ENCODE results near the gene SH3PXD2A. TPM values are rescaled to one million over a fixed set of nuclear protein-coding genes. Genes with fewer than 3 reads are reported as not detected.

The SH3PXD2A gene
- polyA plus RNA-seq, 1 experiment: 50.2 TPM

DNA sequence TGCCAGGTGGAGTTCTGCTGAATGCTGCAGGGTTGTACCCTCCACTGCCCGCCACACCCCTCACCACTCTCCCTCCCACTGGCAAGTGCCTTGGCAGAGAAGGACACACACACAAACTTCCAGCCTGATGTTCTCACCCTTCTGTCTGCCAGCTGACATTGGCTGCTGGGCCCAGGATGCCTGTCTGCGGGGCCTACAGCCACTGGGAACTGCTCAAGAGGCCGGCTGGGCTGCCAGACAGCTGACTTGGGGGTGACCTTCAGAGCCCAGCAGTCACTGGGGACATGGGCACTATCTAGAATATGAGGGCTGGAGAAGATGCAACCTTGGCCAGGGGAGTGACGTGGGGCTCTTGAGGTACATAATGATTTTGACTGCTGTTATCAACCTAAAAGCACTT lies 157.1 kb downstream of the SH3PXD2A start:
- ChIA-PET POLR2A (no interaction called here), CTCF (interaction anchor here (0.6 to 2.0 kb wide), 5 partner anchors 10 to 171 kb away, joined by 3 to 10 read pairs (median 7); no protein-coding TSS in a partner anchor)
- no peak for DNase-seq (ENCODE audit: low read depth)
- no peaks in the 10 kb centered on the region for H3K36me3 ChIP-seq (ENCODE audit: control insufficient read depth, insufficient read depth, low read length)
- H3K4me3 ChIP-seq (ENCODE audit: low read depth, low read length): no peak overlapping the region
- TF ChIP-seq CTCF (IDR thresholded peaks at IDR 0.05; ENCODE audit: insufficient read depth, low read depth, low read length): no peak
- H3K27me3 ChIP-seq (ENCODE audit: control insufficient read depth, insufficient read depth, low read length): no peaks in the 10 kb centered on the region

DNA sequence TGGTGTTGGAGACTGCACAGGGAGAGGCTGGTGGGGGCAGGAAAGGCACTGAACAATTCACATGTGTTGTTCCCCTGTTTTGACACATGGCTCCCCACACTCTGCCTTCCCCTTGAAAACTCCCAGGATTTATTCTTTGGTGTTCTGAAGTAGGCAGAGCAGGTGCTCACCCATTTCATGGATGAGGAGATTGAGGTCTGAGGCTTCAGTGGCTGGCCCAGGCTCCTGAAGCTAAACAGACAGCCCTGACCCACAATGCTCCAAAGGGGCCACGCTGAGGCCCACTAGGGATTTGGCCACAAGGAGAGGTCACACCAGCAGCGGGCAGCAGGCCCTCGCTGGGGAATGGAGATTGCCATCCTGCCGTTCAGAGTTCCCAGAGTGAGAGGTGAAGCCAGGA lies 157.6 kb downstream of the SH3PXD2A start:
- no peak for DNase-seq (ENCODE audit: low read depth)
- Histone ChIP-seq H3K36me3 (ENCODE audit: control insufficient read depth, insufficient read depth, low read length) (no peaks in the 10 kb centered on the region), H3K4me3 (ENCODE audit: low read depth, low read length) (no peak overlapping the region), H3K27me3 (ENCODE audit: control insufficient read depth, insufficient read depth, low read length) (no peaks in the 10 kb centered on the region)
- no peak for TF ChIP-seq CTCF (IDR thresholded peaks at IDR 0.05; ENCODE audit: insufficient read depth, low read depth, low read length)
- ChIA-PET CTCF (interaction anchor here (0.6 to 2.5 kb wide), 3 partner anchors 12 to 93 kb away, joined by 3 to 10 read pairs (median 7); no protein-coding TSS in a partner anchor), POLR2A (no interaction called here)

DNA sequence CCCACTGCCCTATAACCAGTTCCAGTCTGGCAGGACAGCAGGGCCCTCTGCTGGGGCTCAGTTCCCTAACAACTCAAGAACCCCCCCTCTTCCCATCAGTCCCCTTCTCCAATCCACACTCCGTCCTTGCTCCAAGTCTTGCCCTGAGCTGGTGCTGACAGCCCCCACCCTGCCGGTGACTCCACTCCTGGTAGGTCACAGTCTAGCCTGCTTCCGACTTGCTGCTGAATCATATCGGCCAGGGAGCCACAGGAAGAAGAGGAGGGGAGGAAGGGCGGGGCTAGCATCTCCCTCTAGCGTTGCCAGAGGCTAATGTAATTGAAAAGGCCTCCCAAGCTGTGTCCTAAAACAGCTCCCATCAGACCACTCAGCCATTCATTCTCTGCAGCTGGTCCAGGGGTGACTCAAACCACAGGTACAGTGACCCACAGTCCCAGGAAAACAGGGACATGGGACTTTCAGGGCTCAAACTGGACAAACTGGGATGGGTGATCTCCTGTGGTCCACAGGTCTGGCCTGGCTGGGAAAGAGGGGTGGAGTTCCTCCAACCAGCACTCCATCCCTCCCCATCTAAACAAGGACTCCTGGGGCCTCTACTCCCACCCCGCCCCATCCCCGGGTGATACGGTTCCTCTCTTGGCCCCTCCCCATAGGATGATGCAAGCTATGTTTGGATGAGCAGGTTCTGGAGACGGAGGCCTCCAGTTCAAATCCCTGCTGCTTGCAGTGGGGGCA lies 158.8 kb downstream of the SH3PXD2A start:
- CTCF ChIA-PET: interaction anchor here (0.9 to 3.2 kb wide), 12 partner anchors 9 to 191 kb away, joined by 3 to 21 read pairs (median 4); partner anchors contain the start of gene SH3PXD2A
- H3K4me3 ChIP-seq (ENCODE audit: low read depth, low read length): no peak overlapping the region
- POLR2A ChIA-PET: interaction anchor here (0.6 to 0.9 kb wide), 2 partner anchors 18 to 62 kb away, joined by 3 to 5 read pairs; no protein-coding TSS in a partner anchor
- H3K27me3 ChIP-seq (ENCODE audit: control insufficient read depth, insufficient read depth, low read length): no peaks in the 10 kb centered on the region
- no peaks in the 10 kb centered on the region for H3K36me3 ChIP-seq (ENCODE audit: control insufficient read depth, insufficient read depth, low read length)
- DNase-seq (ENCODE audit: low read depth): peak; percentile 77
- peak; percentile 71 for TF ChIP-seq CTCF (IDR thresholded peaks at IDR 0.05; ENCODE audit: insufficient read depth, low read depth, low read length)

GRCh38 chr10:103696094-103696410 lies 159.3 kb downstream of the SH3PXD2A start:
- POLR2A ChIA-PET: interaction anchor here (0.9 kb wide), 1 partner anchor 18 kb away, joined by 3 read pairs; no protein-coding TSS in a partner anchor
- TF ChIP-seq CTCF (IDR thresholded peaks at IDR 0.05; ENCODE audit: insufficient read depth, low read depth, low read length): no peak

DNA sequence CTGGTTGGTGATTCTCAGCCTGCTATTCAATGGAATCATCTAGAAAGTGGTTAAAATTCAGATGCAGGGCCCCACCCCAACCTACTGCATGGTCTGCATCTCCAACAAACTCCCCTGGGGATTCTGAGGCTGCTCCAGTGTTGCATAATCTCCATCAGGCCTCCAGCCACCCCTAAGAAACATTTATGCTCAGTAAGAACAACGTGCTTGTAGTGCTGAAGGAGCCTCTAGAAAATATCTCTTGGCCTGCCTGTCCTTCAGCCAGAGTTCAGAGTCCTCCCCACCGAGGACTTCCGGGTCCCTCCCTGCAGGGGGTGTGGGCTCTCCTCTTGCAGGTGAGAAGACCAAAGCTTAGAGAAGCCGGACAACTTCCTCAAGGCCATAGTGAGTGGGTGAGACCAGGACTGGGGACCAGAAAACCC lies 159.8 kb downstream of the SH3PXD2A start:
- no peak for DNase-seq (ENCODE audit: low read depth)
- TF ChIP-seq CTCF (IDR thresholded peaks at IDR 0.05; ENCODE audit: insufficient read depth, low read depth, low read length): no peak
- H3K36me3 ChIP-seq (ENCODE audit: control insufficient read depth, insufficient read depth, low read length): no peaks in the 10 kb centered on the region
- H3K27me3 ChIP-seq (ENCODE audit: control insufficient read depth, insufficient read depth, low read length): no peaks in the 10 kb centered on the region
- no peak overlapping the region for H3K4me3 ChIP-seq (ENCODE audit: low read depth, low read length)
- CTCF ChIA-PET: interaction anchor here (0.9 to 3.2 kb wide), 7 partner anchors 9 to 190 kb away, joined by 3 to 21 read pairs (median 4); no protein-coding TSS in a partner anchor
- POLR2A ChIA-PET: no interaction called here

More at GRCh38 chr10:103696094-103696410, 159.3 kb downstream of the SH3PXD2A start:
- Histone ChIP-seq H3K27me3 (ENCODE audit: control insufficient read depth, insufficient read depth, low read length) (no peaks in the 10 kb centered on the region), H3K36me3 (ENCODE audit: control insufficient read depth, insufficient read depth, low read length) (no peaks in the 10 kb centered on the region), H3K4me3 (ENCODE audit: low read depth, low read length) (no peak overlapping the region)
- no peak for DNase-seq (ENCODE audit: low read depth)
- CTCF ChIA-PET: interaction anchor here (0.9 to 3.2 kb wide), 12 partner anchors 10 to 192 kb away, joined by 3 to 21 read pairs (median 4); partner anchors contain the start of gene SH3PXD2A

Measured in BJ (cell line).